Measurements from ENCODE around the gene PATJ. TPM values are rescaled to one million over a fixed set of nuclear protein-coding genes. Genes with fewer than 3 reads are reported as not detected.

PATJ gene
- polyA plus RNA-seq, 1 donor (not counting 4 experiments of a cell fraction or from before 2014, with no cell fraction given) = 28.1 TPM

DNA sequence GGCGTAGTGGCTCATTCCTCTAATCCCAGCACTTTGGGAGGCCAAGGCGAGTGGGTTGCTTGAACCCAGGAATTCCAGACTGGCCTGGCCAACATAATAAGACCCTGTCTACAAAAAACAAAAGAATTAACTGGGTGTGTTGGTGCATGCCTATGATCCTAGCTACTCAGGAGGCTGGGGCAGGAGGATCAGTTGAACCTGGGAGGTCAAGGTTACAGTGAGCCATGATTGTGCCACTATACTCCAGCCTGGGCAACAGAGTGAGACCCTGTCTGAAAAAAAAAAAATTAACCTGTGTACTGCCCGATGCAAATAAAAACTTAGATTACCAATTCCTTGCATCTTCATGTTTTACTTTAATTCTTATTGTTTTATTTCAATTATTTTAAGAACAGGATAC, 193.2 kb downstream of the PATJ start:
- dilution Hi-C loops (cut with MboI; ENCODE audit: extremely low pct_ligation_motif_present, low sequenced_read_pairs) = no loop called here
- Histone ChIP-seq H3K79me2 (ENCODE audit: control insufficient read depth, insufficient read depth, low read length) (no peaks in the 10 kb centered on the region), H3K4me2 (ENCODE audit: control insufficient read depth, extremely low read depth, insufficient read depth, low read depth, low read length) (no peak overlapping the region), H3K9me3 (ENCODE audit: control insufficient read depth, low read depth, low read length) (no peaks in the 10 kb centered on the region), H3K4me1 (ENCODE audit: control insufficient read depth, extremely low read depth, insufficient read depth, low read length) (peaks cover 6% of the 10 kb centered on the region), H3K36me3 (ENCODE audit: control insufficient read depth in 2 of 2, extremely low read depth in 1 of 2, insufficient read depth in 2 of 2, low read length in 2 of 2) (peaks cover 0 to 4% of the 10 kb centered on the region in 2 experiments), H3K27ac (ENCODE audit: control insufficient read depth, insufficient read depth, low read length) (no peak overlapping the region), H3K27me3 (ENCODE audit: control insufficient read depth, extremely low read depth, insufficient read depth, low read length) (no peaks in the 10 kb centered on the region), H2AFZ (ENCODE audit: control insufficient read depth, low read length) (no peak overlapping the region), H3K4me3 (ENCODE audit: control insufficient read depth in 2 of 3, extremely low read depth in 1 of 3, insufficient read depth in 2 of 3, low read depth in 1 of 3, low read length in 3 of 3) (no peak overlapping the region), H4K20me1 (ENCODE audit: control insufficient read depth, extremely low read depth, insufficient read depth, low read length) (no peaks in the 10 kb centered on the region), H3K9me1 (ENCODE audit: control insufficient read depth, extremely low read depth, insufficient read depth, low read length) (no peaks in the 10 kb centered on the region), H3K9ac (ENCODE audit: control insufficient read depth, extremely low read depth, insufficient read depth, low read length) (no peak overlapping the region)
- DNase-seq (ENCODE audit: low read depth, low spot score) (no peak), FAIRE-seq (no peak)
- no peak for TF ChIP-seq CTCF (optimal IDR thresholded peaks at IDR 0.05 in 1 of 3, IDR thresholded peaks at IDR 0.05 in 1 of 3, conservative IDR thresholded peaks at IDR 0.05 in 1 of 3; ENCODE audit: extremely low read depth in 1 of 3, insufficient read depth in 2 of 3, low read length in 3 of 3)
- TF ChIP-seq EZH2 (IDR thresholded peaks at IDR 0.05; ENCODE audit: low read length) = no peak

DNA sequence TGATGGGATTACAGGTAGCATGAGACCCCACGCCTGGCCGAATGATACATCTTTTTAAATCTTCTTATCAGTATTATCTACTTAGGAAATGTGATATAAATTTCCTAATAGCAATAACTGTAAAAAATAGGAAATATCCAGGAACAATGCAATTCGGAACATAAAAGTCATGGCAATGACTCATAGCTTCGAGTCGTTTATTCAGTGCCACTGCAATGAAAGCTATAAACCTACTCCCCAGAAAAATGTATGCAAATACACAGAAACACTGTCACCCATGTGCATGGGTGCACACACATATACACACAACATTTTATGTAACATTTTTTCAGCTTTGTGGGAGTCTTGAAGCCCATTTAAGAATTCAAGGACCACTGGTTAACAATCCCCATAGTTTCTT, 194.6 kb downstream of the PATJ start:
- H3K79me2 ChIP-seq (ENCODE audit: control insufficient read depth, insufficient read depth, low read length) = no peaks in the 10 kb centered on the region
- FAIRE-seq (no peak), DNase-seq (ENCODE audit: low read depth, low spot score) (no peak)
- H3K36me3 ChIP-seq (ENCODE audit: control insufficient read depth in 2 of 2, extremely low read depth in 1 of 2, insufficient read depth in 2 of 2, low read length in 2 of 2) = peaks cover 0 to 4% of the 10 kb centered on the region in 2 experiments
- H3K27me3 ChIP-seq (ENCODE audit: control insufficient read depth, extremely low read depth, insufficient read depth, low read length) = no peaks in the 10 kb centered on the region
- TF ChIP-seq EZH2 (IDR thresholded peaks at IDR 0.05; ENCODE audit: low read length) (no peak), CTCF (optimal IDR thresholded peaks at IDR 0.05 in 1 of 3, IDR thresholded peaks at IDR 0.05 in 1 of 3, conservative IDR thresholded peaks at IDR 0.05 in 1 of 3; ENCODE audit: extremely low read depth in 1 of 3, insufficient read depth in 2 of 3, low read length in 3 of 3) (no peak)
- no peak overlapping the region for H3K4me2 ChIP-seq (ENCODE audit: control insufficient read depth, extremely low read depth, insufficient read depth, low read depth, low read length)
- dilution Hi-C loops (cut with MboI; ENCODE audit: extremely low pct_ligation_motif_present, low sequenced_read_pairs) = no loop called here
- H2AFZ ChIP-seq (ENCODE audit: control insufficient read depth, low read length) = no peak overlapping the region
- H3K9ac ChIP-seq (ENCODE audit: control insufficient read depth, extremely low read depth, insufficient read depth, low read length) = no peak overlapping the region
- H4K20me1 ChIP-seq (ENCODE audit: control insufficient read depth, extremely low read depth, insufficient read depth, low read length) = no peaks in the 10 kb centered on the region
- H3K9me1 ChIP-seq (ENCODE audit: control insufficient read depth, extremely low read depth, insufficient read depth, low read length) = no peaks in the 10 kb centered on the region
- H3K27ac ChIP-seq (ENCODE audit: control insufficient read depth, insufficient read depth, low read length) = no peak overlapping the region
- H3K4me3 ChIP-seq (ENCODE audit: control insufficient read depth in 2 of 3, extremely low read depth in 1 of 3, insufficient read depth in 2 of 3, low read depth in 1 of 3, low read length in 3 of 3) = no peak overlapping the region
- H3K9me3 ChIP-seq (ENCODE audit: control insufficient read depth, low read depth, low read length) = no peaks in the 10 kb centered on the region
- H3K4me1 ChIP-seq (ENCODE audit: control insufficient read depth, extremely low read depth, insufficient read depth, low read length) = peaks cover 2% of the 10 kb centered on the region

Measured in keratinocyte (primary cell).